ENCODE data around the gene STRIP1.

STRIP1 gene

DNA sequence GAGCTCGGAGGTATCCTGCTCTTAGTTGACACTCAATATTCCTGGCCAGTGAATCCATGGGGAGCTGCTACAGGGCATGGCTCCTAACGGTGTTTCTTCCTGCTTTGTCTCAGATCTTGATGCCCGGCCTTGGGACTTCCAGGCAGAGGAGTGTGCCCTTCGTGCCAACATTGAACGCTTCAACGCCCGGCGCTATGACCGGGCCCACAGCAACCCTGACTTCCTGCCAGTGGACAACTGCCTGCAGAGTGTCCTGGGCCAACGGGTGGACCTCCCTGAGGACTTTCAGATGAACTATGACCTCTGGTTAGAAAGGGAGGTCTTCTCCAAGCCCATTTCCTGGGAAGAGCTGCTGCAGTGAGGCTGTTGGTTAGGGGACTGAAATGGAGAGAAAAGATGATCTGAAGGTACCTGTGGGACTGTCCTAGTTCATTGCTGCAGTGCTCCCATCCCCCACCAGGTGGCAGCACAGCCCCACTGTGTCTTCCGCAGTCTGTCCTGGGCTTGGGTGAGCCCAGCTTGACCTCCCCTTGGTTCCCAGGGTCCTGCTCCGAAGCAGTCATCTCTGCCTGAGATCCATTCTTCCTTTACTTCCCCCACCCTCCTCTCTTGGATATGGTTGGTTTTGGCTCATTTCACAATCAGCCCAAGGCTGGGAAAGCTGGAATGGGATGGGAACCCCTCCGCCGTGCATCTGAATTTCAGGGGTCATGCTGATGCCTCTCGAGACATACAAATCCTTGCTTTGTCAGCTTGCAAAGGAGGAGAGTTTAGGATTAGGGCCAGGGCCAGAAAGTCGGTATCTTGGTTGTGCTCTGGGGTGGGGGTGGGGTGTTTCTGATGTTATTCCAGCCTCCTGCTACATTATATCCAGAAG, 19.4 kb downstream of the STRIP1 start:
- DNase-seq, result peak; percentile 51 to 77 (median 71)

DNA sequence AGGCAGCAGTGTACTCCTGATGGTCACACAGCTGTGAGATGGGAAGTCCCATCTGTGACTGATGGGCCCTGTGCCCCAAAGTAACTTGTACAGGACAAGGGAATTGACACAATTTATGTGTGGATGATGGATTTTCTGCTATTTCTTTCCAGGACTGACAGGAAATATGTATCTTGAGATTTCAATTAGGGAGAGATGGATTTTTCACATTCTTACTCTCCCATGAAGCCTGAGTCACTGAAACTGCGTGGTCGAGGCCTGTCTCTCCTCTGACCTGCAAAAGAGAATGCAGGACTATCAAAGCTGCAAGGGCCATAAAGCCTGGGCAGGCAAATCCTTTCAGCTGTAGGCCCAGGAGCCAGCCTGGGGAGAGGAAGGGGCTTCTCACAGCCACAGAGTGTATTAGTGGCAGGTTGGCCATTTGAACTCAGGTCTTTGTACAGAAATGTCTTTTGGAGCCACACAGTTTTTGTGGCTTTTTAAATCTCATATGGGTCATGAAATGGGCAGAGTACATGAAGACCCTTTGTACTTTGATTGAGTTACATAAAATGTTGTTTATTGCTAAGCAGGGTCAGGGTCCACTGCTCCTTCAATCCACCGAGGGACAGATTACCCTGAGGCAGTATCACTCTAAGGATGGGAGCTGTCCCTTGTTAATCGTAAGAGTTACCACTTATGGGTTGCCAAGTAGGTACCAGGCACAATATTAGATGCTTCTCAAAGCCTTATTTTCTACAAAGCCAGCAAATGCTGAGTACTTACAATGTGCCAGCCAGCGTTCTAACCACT, 21.3 kb downstream of the STRIP1 start:
- no peak for DNase-seq

- no peak for DNase-seq
Measured at GRCh38 chr1:110056285-110056683, 21.9 kb downstream of the STRIP1 start.

GRCh38 chr1:110056776-110057175, 22.4 kb downstream of the STRIP1 start:
- DNase-seq, result peak in 1 of 3 donors; percentile 14

GRCh38 chr1:110057963-110058518, 23.6 kb downstream of the STRIP1 start:
- peak; percentile 59 to 77 (median 66) for DNase-seq

GRCh38 chr1:110058591-110058990, 24.2 kb downstream of the STRIP1 start:
- DNase-seq, result no peak

- DNase-seq, result no peak
Measured at GRCh38 chr1:110059133-110059863, 24.9 kb downstream of the STRIP1 start.

DNA sequence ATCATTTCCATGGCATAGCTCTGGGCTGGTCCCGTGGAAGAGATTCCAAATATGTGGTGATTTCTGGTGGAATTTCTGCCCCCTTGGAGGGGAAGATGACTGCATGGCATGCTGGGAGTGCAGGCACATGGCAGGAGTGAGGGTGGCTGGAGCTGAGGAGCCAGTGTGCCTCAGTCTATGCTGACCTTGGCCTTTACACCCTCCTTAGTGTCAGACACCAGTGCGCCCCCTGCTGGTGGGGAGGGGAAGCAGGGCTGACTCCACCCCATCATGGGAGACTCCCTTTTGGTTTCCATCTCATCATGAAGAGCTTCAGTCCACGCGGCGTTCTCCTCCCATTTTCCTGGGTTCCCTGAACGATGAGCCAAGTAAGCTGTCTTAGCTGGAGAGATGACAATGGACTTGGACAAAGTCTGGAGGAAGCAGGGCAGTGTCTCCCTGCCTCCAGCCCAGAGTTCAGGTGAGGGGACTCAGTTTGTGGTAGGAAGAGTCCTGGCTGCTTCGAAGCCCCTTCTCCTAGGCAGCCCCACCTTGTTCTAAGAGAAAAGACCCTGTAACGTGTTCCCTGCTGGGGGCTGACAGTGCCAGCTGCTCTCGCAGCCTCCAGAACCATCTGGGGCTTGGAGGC, 25.7 kb downstream of the STRIP1 start:
- DNase-seq, result peak; percentile 80 to 91 (median 81)

DNA sequence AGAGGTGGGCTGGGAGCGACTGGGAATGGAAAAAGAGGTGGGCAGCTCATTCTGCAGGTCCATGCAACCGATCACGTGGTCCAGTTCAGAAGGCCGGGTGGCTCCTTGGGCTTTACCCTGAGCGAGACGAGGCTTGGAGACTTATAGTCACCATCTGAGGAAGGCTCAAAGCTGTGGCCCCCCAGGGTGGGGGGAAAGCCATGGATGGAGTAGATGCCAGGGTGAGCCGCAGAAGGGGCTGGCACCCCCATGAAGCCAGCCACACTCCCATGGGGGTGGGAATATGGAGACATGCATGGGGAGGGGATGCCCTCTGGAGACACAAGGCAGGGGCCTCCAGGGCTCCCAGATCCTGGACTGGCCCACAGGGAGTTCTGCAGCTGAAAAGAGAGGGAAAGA, 26.2 kb downstream of the STRIP1 start:
- DNase-seq, result no peak

DNA sequence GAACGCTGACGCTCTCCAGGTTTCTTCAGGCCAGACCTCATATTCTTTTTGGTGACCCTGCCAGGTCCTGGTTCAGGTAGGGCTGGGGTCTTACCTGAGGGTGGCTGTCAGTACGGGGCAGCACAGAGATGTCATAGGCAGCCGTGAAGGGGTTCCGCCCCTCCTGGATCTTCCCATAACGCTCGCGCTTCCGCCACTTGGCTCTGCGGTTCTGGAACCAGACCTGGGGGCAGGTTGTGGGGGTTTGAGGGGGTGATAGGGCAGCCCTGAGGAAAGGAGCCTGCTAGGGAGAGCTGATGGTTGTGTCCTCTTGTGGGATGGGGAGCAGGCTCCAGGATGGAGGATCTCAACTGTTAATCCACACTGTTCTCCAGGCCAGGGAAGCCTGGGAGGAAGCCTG, 26.9 kb downstream of the STRIP1 start:
- DNase-seq, result no peak

DNA sequence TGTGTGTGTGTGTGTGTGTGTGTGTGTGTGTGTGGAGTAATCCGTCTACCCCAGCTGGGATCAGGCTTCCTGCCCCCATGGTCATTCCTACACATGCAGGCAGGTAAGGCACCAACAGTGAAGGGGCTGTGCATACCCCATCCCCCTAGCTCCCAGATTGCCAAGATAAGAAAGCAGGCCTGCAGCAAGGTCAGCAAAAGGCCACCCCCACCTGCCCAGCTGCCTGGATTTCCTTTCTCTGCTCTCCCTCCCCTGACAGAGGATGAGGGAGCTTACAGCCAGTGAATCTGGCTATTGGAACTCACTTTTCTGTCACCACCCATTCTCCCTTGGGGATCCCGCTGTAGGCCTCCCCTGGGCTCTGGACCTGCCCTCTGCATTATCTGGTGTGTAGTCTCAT, 28.2 kb downstream of the STRIP1 start:
- no peak for DNase-seq

DNA sequence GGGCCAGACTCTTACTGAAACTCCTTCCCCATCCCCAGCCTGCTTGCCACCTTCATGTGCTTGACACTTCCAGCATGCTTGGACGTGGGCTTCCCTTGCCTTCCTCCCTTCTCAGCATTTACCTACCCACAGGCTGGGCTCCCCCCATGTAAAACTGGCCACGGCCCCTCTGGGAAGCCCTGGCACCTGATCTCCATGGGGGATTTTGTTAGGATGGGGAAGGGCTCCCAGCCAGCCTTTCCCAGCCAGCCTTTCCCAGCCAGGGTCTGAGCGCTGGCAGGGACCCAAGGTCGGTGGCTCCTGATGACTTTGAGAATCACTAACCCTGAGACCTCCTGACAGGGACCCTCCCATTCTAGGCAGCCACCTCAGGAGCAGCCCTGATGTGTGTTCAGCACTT, 29.4 kb downstream of the STRIP1 start:
- DNase-seq, result no peak

GRCh38 chr1:110064576-110065337, 30.3 kb downstream of the STRIP1 start:
- DNase-seq, result no peak

GRCh38 chr1:110065841-110066240, 31.4 kb downstream of the STRIP1 start:
- DNase-seq, result no peak

DNA sequence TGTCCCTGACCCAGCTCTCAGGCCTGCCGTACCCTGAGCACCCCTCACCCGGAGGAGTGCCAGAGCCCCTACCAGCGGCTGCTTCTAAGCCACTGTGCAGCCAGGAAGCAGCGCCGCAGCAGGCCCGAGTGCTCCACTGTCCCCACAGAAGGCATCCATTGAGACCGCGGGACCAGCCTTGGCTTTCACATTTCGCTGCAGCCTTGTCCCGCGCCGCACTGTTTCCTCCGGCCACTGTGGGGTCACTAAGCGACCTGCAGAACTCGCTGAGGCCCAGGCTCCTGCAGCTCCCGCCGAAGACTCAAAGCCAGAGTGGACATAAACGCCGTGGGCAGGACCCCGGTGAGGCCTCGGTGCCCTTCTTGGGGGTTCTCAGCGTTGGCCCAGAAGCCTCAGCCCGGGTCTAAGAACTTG, 33.1 kb downstream of the STRIP1 start:
- DNase-seq, result no peak

DNA sequence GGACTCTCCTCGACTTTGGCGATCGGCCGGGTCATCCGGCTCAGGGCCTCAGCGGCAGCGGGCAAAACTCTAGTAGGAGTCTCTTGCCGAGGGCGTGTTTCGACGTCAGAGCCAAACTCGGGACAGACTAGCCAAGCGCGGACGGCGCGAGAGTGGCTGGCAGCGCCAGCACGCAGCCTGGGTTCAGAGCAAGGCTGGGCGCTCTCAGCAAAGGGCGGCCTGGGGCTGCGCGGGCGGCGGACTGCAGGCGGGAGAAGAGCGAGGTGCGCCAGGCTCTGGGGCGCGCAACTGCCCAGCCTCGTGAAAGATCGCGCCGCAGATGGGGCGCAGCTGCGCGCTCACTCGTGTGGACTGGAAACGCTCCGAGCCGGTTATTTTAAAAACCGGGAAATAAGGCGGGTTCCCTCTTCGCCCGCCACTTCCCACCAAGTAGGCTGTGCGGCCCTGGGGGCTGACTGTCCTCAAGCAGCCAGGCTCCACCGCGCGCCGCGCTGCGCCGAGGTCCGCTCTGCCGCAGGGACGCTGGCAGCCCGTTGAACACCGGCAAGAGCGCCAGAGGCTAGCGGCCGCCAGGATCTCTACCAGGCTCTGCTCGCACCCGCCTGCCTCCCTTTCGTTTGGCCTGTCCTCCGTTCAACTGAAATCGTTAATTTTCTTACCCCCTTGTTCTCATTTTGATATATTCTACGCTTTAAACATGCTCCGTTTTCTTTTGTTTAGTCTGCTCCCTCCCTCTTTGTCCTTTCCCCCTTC, 33.6 kb downstream of the STRIP1 start:
- DNase-seq, result peak; percentile 40 to 57 (median 47)

- peak; percentile 43 to 54 (median 46) for DNase-seq
Measured at GRCh38 chr1:110068646-110069403, 34.4 kb downstream of the STRIP1 start.

GRCh38 chr1:110069404-110070281, 35.2 kb downstream of the STRIP1 start:
- DNase-seq, result peak in 2 of 3 donors; percentile 17 to 27

GRCh38 chr1:110070282-110070669, 35.9 kb downstream of the STRIP1 start:
- peak in 1 of 3 donors; percentile 10 for DNase-seq
